Pancreas (tissue), 10 donors: ENCODE data around the gene PKLR. TPM values are rescaled to one million over a fixed set of nuclear protein-coding genes. Genes with fewer than 3 reads are reported as not detected.

ENCODE experiments used
- ATAC-seq, 4 donors: fragments of 200-7000 bp; cut with Tn5 transposase; one replicate each; pipeline versions ENCODE4 v1.8.0 to v1.9.1; 2020; ENCODE audit warnings: mild to moderate bottlenecking in 4 of 4, moderate library complexity in 4 of 4
- DNase-seq, 6 donors: peaks; one replicate each; pipeline ENCODE4 v3.0.0-alpha.2; 2020
- FAIRE-seq: peaks from 2 replicates; lab custom pipeline; 2012; peaks lifted over from hg19 to GRCh38; lab: Jason Lieb, UNC
- H3K27ac ChIP-seq, 4 donors: fragments of 200-600 bp; sonication (generic); 1 replicate in 3 of 4; 2 replicates in 1 of 4; pipeline versions ENCODE4 v1.5.0 to v1.8.0; 2020
- H3K27me3 ChIP-seq, 4 donors: fragments of 200-600 bp; one replicate each; pipeline ENCODE4 v1.8.0; 2021
- H3K36me3 ChIP-seq, 3 donors: fragments of 200-600 bp; sonication (generic) in 1 of 3; one replicate each; pipeline versions ENCODE4 v1.5.0 to v1.8.0; 2020 to 2021
- H3K4me1 ChIP-seq, 3 donors: fragments of 200-600 bp; one replicate each; pipeline ENCODE4 v1.8.0; 2021
- H3K4me3 ChIP-seq, 4 donors: fragments of 200-600 bp; sonication (generic) in 2 of 4; one replicate each; pipeline versions ENCODE4 v1.5.0 to v1.8.0; 2020 to 2021
- H3K9me3 ChIP-seq, 4 donors: fragments of 200-600 bp; one replicate each; pipeline ENCODE4 v1.8.0; 2021
- WGBS, 2 donors: extraction: QIAGEN DNeasy Blood & Tissue Kit; methylation state at CpG; one replicate each; pipeline ENCODE4 v1.1.7; 2013; 5-methylcytosine and 5-hydroxymethylcytosine counted together
- intact Hi-C, 3 donors: fragments of 100-400 bp; cut with DNase I; formaldehyde crosslinking; loops; one replicate each; pipeline versions ENCODE4 v1.11.1 to v1.14.2; 2022
- polyA plus RNA-seq, 2 donors: library from polyadenylated mRNA; stranded (reverse); fragments of 200-250 nt; gene quantifications; one replicate each; pipeline ENCODE4 v1.2.3, GENCODE V29; 2013
- total RNA-seq, 6 donors: library from RNA; stranded (reverse); fragmentation: NEBNext Ultra II Directional in 4 of 6; extraction: Animal tissue kit (Norgen Biotek cat#: 25700) in 4 of 6; gene quantifications; one replicate each; pipeline versions ENCODE4 v1.2.1 to v1.2.4, GENCODE V29; 2021 to 2023
- TF ChIP-seq, protein P1 (sequence below), 4 donors: fragments of 200-600 bp; sonication (generic) in 3 of 4; IDR thresholded peaks; one replicate each; pipeline versions ENCODE4 v1.5.0 to v1.8.0; 2021; ENCODE audit warnings: antibody characterized with exemption in 4 of 4
- donor health status: healthy with polysubstance abuse.
- donor health status: DM: no; HTN: no; CAD: no; lungs with moderate emphysema.
- donor health status: DM: no; HTN: no; CAD: no.
- donor health status: control.
- donor health status: control.
- donor health status: Bipolar disorder and iron deficiency.
- donor health status: DM: yes; HTN: yes; CAD: no.
- donor health status: DM: no; HTN: no; CAD: no.
- donor health status: DM: no; HTN: no; CAD: no.
- donor health status: DM: yes; HTN: yes; CAD: no.

The PKLR gene
- total and polyA plus RNA-seq, 8 donors: 0.19 to 0.22 TPM; not detected in 6

DNA sequence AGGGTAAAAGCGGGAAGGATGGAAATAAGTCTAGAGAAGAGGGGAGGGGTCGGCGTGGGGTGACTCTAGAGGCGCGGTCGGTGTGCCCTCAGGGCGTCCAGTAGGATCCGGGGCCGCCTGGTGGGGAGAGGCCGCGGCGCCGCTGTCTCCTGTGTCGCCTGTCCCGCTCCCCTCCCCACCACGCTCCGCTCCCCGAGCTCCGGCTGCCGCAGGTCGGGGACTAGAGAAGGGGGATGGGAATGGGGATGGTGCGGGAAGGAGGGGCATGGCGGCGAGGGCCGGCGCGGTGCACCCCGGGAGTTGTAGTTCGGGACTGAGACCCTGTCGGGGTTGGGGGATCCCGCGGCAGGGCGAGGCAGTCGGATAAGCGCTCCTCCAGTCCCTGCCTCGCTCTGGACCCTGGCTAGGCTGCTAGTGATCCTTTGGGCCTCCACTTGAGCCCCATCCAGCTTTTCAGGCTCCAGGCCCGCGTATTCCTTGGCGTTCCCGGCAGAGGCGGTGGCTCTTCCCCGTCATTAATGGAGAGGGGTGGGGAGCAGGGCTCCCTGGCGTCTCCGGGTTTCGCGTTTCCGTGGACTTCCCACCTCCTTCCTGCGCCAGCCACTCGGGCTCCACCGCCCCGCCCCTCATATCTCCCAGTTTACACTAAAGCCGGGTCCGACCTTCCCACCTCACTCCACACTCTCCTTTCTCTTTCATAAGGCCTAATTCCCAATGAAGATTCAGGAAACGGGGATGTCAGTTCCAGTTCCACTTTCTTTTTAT, 45.8 kb downstream of the PKLR start, which contains the start of gene ENTREP3:
ENTREP3 (minus strand) TSS at position 241 of the 765 bp plus-strand sequence. CDS start 606 bp downstream, outside the sequence.
- Histone ChIP-seq H3K9me3 (no peaks in the 10 kb centered on the region), H3K4me3 (peak within 1 kb of the TSS; percentile 69 to 87 (median 78)), H3K27me3 (no peaks in the 10 kb centered on the region), H3K4me1 (peaks cover 0 to 14% (median 0%) of the 10 kb centered on the region in 3 donors), H3K27ac (peak within 1 kb of the TSS; percentile 73 to 91 (median 80)), H3K36me3 (no peaks in the 10 kb centered on the region)
- DNase-seq: peak; percentile 80 to 93 (median 88)
- no peak for FAIRE-seq
- intact Hi-C loops: loop anchor here in 2 of 3 donors (10.0 kb wide), 2 partner anchors 69 to 339 kb away; partner anchors contain the start of gene RUSC1 (in 1 of the 2)
- WGBS, 2 donors: 2 to 4% methylated on average over 29 to 54 of the region's 54 CpGs
- ATAC-seq: peak; percentile 86 to 93 (median 91)
- TF ChIP-seq, protein P1, sequence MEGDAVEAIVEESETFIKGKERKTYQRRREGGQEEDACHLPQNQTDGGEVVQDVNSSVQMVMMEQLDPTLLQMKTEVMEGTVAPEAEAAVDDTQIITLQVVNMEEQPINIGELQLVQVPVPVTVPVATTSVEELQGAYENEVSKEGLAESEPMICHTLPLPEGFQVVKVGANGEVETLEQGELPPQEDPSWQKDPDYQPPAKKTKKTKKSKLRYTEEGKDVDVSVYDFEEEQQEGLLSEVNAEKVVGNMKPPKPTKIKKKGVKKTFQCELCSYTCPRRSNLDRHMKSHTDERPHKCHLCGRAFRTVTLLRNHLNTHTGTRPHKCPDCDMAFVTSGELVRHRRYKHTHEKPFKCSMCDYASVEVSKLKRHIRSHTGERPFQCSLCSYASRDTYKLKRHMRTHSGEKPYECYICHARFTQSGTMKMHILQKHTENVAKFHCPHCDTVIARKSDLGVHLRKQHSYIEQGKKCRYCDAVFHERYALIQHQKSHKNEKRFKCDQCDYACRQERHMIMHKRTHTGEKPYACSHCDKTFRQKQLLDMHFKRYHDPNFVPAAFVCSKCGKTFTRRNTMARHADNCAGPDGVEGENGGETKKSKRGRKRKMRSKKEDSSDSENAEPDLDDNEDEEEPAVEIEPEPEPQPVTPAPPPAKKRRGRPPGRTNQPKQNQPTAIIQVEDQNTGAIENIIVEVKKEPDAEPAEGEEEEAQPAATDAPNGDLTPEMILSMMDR (IDR thresholded peaks at IDR 0.05): no peak

- H3K9me3 ChIP-seq: no peaks in the 10 kb centered on the region
- H3K4me3 ChIP-seq: peak overlapping the region; percentile 69 to 87 (median 78)
- intact Hi-C loops: loop anchor here in 2 of 3 donors (5.0 to 10.0 kb wide), 4 partner anchors 68 to 340 kb away; partner anchors contain the start of gene RUSC1 (in 2 of the 2)
- H3K27ac ChIP-seq: peak overlapping the region; percentile 73 to 91 (median 80)
- WGBS, 2 donors: 4 to 5% methylated on average over 16 to 35 of the region's 35 CpGs
- peak; percentile 2 to 11 (median 8) for ATAC-seq
- H3K4me1 ChIP-seq: peaks cover 0 to 16% (median 0%) of the 10 kb centered on the region in 3 donors
- no peaks in the 10 kb centered on the region for H3K27me3 ChIP-seq
- no peaks in the 10 kb centered on the region for H3K36me3 ChIP-seq
- peak in 3 of 6 donors; percentile 65 to 81 (median 68) for DNase-seq
- FAIRE-seq: no peak
- TF ChIP-seq, protein P1 (IDR thresholded peaks at IDR 0.05): no peak
Measured at GRCh38 chr1:155254714-155255242, 46.5 kb downstream of the PKLR start.

DNA sequence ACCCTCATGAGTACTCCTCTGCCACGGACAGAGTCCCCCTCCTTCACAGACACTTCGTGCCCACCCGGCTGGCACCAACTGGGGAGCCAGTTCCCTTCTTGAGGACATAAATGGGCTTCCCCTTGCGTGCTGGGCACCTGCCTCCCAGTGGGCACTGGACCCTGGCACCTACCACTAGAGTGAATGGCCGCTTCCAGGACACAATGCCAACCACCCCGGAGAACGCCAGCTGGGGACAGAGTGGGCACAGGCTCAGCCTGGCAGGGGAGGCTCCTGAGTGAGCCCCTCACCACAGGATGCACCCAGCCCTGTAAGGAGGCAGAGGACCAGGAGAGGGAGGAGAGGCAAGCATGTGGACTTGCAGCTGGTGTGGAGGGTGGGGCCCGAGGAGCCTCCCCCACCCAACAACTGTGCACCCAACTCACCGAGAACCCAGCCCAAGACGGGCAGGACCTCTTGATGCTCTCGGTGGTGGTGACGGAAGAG, 47.0 kb downstream of the PKLR start:
- ATAC-seq (no peak), DNase-seq (peak in 2 of 6 donors; percentile 45 to 64), FAIRE-seq (no peak)
- H3K4me3 ChIP-seq: peak overlapping the region; percentile 69 to 87 (median 78)
- WGBS, 2 donors: 48 to 54% methylated on average over 12 of the region's 12 CpGs
- no peaks in the 10 kb centered on the region for H3K9me3 ChIP-seq
- H3K36me3 ChIP-seq: no peaks in the 10 kb centered on the region
- H3K4me1 ChIP-seq: peaks cover 0 to 16% (median 0%) of the 10 kb centered on the region in 3 donors
- no peaks in the 10 kb centered on the region for H3K27me3 ChIP-seq
- TF ChIP-seq, protein P1 (IDR thresholded peaks at IDR 0.05): no peak
- no peak overlapping the region for H3K27ac ChIP-seq
- intact Hi-C loops: loop anchor here in 2 of 3 donors (5.0 to 10.0 kb wide), 4 partner anchors 68 to 341 kb away; partner anchors contain the start of gene RUSC1 (in 2 of the 2)

DNA sequence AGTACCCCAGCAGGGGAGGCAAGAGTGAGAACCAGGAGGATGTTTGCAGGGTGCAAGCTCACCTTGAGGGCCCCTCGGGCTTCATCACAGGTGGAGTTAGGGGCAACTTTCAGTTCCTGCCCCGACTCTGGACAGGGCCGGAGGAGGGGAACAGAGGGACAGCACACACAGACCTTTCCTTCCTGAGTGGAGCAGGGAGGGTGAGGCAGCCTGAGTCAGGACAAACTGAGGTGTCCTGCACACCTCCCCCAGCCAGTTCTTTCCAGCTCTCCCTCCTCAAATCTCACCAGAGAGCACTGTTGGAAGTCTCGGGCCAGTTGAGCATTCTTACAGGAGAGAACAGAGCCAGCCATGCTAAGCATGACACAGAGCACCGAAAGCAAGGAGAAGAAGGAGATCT, 47.4 kb downstream of the PKLR start:
- H3K4me1 ChIP-seq: peaks cover 0 to 16% (median 0%) of the 10 kb centered on the region in 3 donors
- H3K4me3 ChIP-seq: peak overlapping the region in 1 of 4 donors; percentile 87
- FAIRE-seq (no peak), ATAC-seq (no peak), DNase-seq (peak in 1 of 6 donors; percentile 35)
- no peaks in the 10 kb centered on the region for H3K36me3 ChIP-seq
- no peaks in the 10 kb centered on the region for H3K9me3 ChIP-seq
- TF ChIP-seq, protein P1 (IDR thresholded peaks at IDR 0.05): no peak
- intact Hi-C loops: loop anchor here in 2 of 3 donors (5.0 to 10.0 kb wide), 4 partner anchors 69 to 341 kb away; partner anchors contain the start of gene RUSC1 (in 2 of the 2)
- H3K27me3 ChIP-seq: no peaks in the 10 kb centered on the region
- H3K27ac ChIP-seq: no peak overlapping the region
- WGBS, 2 donors: 71% methylated on average over 5 of the region's 5 CpGs
